ENCODE results near the gene DIP2C.

The DIP2C gene

DNA sequence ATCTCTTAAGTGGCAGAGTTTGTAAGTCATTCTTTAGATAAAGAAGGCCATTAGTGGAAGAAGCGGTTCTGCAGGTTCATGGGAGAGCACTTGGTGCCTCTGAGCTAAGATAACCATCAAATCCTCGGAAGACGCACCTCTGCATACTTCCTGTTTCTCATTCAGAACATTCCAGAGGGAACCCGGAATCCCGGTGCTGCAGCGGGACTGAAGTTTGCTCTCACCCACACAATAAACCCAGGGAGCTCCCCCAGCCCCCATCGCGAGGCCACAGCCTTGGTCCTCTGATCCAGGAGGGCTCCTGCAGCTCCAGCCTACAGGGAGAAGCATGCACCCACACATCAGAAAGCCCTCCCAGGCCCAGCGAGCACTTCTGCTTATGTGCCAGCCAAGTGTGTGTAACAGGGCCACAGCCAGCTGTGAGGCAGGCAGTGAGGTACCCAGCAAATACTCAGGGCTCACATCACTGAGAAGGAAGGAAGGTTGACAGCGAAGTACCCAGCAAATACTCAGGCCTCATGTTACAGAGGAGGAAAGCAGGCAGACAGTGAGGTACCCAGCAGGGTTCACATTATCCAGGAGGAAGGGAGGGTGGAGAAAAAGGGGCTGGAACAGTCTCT is 142.4 kb downstream of the DIP2C start:
- no peaks in the 10 kb centered on the region for H3K9me3 ChIP-seq (ENCODE audit: insufficient read depth, low read depth, low read length)
- no peak overlapping the region for H3K27ac ChIP-seq (ENCODE audit: low read length)
- no peaks in the 10 kb centered on the region for H3K36me3 ChIP-seq (ENCODE audit: insufficient read depth, low read depth, low read length)
- peak overlapping the region; percentile 14; the same call in 1 of the 2 replicates for H3K9ac ChIP-seq (ENCODE audit: low read depth, low read length)
- peak overlapping the region; percentile 21 for H3K4me3 ChIP-seq (ENCODE audit: low read length)
- H3K4me1 ChIP-seq (ENCODE audit: insufficient read depth, low read length), result peaks cover 16% of the 10 kb centered on the region
- no peaks in the 10 kb centered on the region for H3K27me3 ChIP-seq (ENCODE audit: insufficient read depth, low read length)

DNA sequence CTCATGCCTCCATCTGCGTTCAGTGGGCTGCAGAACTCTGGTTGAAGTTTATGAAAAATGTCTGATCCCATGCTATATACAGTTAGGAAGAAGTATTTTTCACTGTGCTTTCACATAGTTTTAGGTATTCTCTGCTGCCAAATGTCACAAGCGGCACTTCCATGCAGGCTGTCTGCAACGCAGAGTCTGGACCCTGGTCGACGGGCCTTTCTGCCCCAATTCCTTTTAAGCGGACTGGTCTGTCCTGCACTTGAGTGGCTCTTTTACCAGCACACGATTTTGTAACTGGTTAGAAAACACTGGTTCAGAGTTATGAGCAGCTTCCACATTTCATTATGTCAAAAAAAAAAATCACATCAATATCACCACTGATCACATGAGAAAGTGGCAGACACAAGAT is 143.0 kb downstream of the DIP2C start:
- Histone ChIP-seq H3K27ac (ENCODE audit: low read length) (no peak overlapping the region), H3K4me3 (ENCODE audit: low read length) (no peak overlapping the region), H3K27me3 (ENCODE audit: insufficient read depth, low read length) (no peaks in the 10 kb centered on the region), H3K9me3 (ENCODE audit: insufficient read depth, low read depth, low read length) (no peaks in the 10 kb centered on the region), H3K36me3 (ENCODE audit: insufficient read depth, low read depth, low read length) (no peaks in the 10 kb centered on the region), H3K4me1 (ENCODE audit: insufficient read depth, low read length) (peaks cover 16% of the 10 kb centered on the region), H3K9ac (ENCODE audit: low read depth, low read length) (no peak overlapping the region)

DNA sequence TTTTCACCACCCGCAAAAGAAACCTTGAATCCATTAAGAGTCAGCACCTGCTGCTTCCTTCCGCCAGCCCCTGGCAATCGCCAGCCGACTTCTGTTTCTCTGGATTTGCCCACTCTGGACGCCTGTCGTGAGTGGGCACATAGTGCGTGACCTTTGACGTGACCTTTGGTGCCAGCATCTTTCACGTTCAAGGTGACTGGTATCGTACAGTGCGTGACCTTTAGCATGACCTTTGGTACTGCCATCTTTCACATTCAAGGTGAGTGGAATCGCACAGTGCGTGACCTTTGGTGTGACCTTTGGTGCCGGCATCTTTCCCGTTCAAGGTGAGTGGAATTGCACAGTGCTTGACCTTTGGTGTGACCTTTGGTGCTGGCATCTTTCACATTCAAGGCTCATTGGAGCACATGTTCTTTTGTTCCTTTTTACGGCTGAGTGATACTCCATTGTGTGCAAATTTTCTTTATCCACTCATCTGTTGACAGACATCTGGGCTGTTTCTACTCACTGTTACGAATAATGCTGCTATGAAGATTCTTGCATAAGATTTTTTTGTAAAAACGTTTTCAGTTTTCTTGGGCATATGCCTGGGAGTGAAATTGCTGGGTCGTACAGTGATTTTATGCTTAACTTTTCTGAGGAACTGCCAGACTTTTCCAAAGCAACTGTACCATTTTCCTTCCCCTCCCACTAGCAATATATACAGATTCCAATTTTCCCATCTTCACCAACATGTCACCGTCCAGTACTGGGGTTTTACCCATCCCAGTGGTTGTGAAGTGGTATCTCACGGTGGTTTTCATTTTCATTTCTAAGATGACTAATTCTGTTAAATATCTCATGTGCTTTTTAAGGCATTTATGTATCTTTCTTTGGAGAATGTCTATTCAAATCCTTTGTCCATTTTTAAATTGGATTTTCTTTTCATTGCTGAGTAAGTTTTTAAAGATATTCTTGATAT is 145.3 kb downstream of the DIP2C start:
- Histone ChIP-seq H3K4me3 (ENCODE audit: low read length) (no peak overlapping the region), H3K9ac (ENCODE audit: low read depth, low read length) (no peak overlapping the region), H3K27ac (ENCODE audit: low read length) (no peak overlapping the region), H3K4me1 (ENCODE audit: insufficient read depth, low read length) (peaks cover 16% of the 10 kb centered on the region), H3K36me3 (ENCODE audit: insufficient read depth, low read depth, low read length) (no peaks in the 10 kb centered on the region), H3K27me3 (ENCODE audit: insufficient read depth, low read length) (no peaks in the 10 kb centered on the region), H3K9me3 (ENCODE audit: insufficient read depth, low read depth, low read length) (no peaks in the 10 kb centered on the region)

DNA sequence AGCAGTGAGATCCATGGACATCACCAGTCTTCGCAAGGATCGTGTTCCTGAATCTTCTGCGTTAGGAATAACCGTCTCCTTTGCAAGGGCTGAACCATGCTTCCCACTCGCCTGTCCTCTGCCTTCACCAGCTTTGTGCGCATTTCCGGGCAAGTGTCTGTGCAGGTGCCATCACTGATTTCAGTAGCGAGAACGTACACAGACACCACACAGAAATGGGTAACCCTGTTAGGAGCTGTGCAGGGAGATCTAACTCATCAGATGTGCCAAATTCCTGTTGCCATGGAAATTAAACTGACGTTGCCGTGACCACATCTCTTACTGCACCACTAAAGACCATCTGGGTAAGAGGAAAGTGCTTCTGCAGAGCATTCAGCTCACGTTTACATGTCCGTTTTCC is 146.3 kb downstream of the DIP2C start:
- no peaks in the 10 kb centered on the region for H3K9me3 ChIP-seq (ENCODE audit: insufficient read depth, low read depth, low read length)
- no peak overlapping the region for H3K27ac ChIP-seq (ENCODE audit: low read length)
- H3K4me1 ChIP-seq (ENCODE audit: insufficient read depth, low read length), result peaks cover 16% of the 10 kb centered on the region
- H3K27me3 ChIP-seq (ENCODE audit: insufficient read depth, low read length), result no peaks in the 10 kb centered on the region
- H3K4me3 ChIP-seq (ENCODE audit: low read length), result no peak overlapping the region
- no peaks in the 10 kb centered on the region for H3K36me3 ChIP-seq (ENCODE audit: insufficient read depth, low read depth, low read length)
- H3K9ac ChIP-seq (ENCODE audit: low read depth, low read length), result no peak overlapping the region

DNA sequence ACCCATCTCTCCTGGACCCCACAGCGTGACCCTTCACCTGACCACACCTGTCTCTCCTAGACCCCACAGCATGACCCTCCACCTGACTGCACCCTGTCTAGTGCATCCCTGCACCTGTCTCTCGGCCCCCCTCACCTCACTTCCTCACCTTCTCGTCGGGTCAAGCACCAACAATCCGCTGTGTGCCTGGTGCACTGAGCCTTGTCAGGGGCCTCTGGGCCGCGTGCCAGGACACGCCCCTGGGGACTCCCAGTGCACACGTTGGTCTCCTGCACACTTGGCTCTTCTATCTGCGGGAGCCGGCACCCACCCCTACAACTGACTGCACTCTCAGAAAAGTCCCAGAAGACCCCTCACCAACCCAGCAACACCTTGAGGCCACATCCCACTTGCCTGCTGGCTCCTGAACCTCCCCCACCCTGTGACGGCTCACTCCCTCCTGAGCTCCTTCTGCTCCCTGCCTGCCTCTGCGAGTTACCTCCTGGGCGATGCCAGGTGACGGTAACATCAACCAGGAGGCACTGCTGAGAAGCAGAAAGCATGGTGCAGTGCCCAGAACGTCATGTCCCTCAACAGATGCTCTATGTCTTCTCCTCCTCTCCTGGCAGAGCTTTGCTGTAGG is 147.6 kb downstream of the DIP2C start:
- Histone ChIP-seq H3K36me3 (ENCODE audit: insufficient read depth, low read depth, low read length) (no peaks in the 10 kb centered on the region), H3K4me1 (ENCODE audit: insufficient read depth, low read length) (peaks cover 6% of the 10 kb centered on the region; the same call in 1 of the 2 replicates), H3K27ac (ENCODE audit: low read length) (no peak overlapping the region), H3K4me3 (ENCODE audit: low read length) (no peak overlapping the region), H3K27me3 (ENCODE audit: insufficient read depth, low read length) (no peaks in the 10 kb centered on the region), H3K9me3 (ENCODE audit: insufficient read depth, low read depth, low read length) (no peaks in the 10 kb centered on the region), H3K9ac (ENCODE audit: low read depth, low read length) (no peak overlapping the region)

DNA sequence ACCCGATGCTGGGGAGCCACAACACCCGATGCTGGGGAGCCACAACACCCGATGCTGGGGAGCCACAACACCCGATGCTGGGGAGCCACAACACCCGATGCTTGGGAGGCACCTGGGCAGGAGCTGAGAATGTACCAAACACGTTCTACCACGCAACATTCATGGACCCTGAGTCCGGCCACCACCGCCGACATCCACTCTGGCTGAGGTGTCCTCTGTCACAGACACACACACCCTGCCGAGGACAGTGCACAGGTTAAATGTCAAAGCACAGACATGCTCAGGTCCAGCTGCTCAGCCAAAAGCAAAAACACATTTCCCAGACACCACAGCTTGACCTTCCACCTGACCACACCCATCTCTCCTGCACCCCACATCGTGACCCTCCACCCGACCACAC is 148.4 kb downstream of the DIP2C start:
- Histone ChIP-seq H3K9me3 (ENCODE audit: insufficient read depth, low read depth, low read length) (no peaks in the 10 kb centered on the region), H3K36me3 (ENCODE audit: insufficient read depth, low read depth, low read length) (no peaks in the 10 kb centered on the region), H3K4me3 (ENCODE audit: low read length) (no peak overlapping the region), H3K27me3 (ENCODE audit: insufficient read depth, low read length) (no peaks in the 10 kb centered on the region), H3K9ac (ENCODE audit: low read depth, low read length) (no peak overlapping the region), H3K4me1 (ENCODE audit: insufficient read depth, low read length) (no peaks in the 10 kb centered on the region), H3K27ac (ENCODE audit: low read length) (no peak overlapping the region)

DNA sequence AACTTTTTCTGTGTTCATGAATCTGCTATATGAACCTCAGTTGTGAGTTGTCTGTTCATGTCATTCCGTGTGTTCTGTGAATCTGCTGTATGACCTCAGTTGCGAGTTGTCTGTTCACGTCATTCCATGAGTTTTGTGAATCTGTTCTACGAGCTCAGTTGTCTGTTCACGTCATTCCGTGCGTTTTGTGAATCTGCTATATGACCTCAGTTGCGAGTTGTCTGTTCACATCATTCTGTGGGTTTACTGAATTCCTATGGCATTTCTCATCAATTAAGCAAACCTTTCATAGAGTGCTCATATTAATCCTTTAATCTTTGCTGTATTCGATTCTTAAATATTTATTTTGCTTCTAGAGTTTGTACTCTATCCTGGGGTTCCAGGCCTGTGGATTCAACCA is 150.6 kb downstream of the DIP2C start:
- H3K4me1 ChIP-seq (ENCODE audit: insufficient read depth, low read length), result no peaks in the 10 kb centered on the region
- no peaks in the 10 kb centered on the region for H3K27me3 ChIP-seq (ENCODE audit: insufficient read depth, low read length)
- H3K27ac ChIP-seq (ENCODE audit: low read length), result no peak overlapping the region
- H3K9me3 ChIP-seq (ENCODE audit: insufficient read depth, low read depth, low read length), result no peaks in the 10 kb centered on the region
- H3K36me3 ChIP-seq (ENCODE audit: insufficient read depth, low read depth, low read length), result no peaks in the 10 kb centered on the region
- no peak overlapping the region for H3K4me3 ChIP-seq (ENCODE audit: low read length)
- no peak overlapping the region for H3K9ac ChIP-seq (ENCODE audit: low read depth, low read length)

DNA sequence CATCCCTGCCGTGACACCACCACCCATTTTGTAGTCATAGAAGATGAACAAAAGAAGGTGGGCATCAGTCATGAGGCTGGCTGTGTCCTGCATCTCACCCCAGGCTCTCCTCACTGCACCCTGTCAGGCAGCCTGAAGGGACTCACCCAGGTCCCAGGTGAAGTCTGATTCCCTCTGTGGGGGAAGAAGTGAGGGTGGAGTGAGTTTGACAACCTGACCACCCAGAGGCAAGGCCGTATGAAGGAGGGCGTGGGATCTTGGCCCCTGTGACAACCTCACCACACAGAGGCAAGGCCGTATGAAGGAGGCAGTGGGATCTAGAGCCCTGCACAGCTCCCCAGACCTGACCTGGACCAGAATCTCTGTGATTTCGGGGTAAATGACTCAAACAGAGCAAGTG is 152.5 kb downstream of the DIP2C start:
- Histone ChIP-seq H3K27ac (ENCODE audit: low read length) (no peak overlapping the region), H3K4me3 (ENCODE audit: low read length) (no peak overlapping the region), H3K27me3 (ENCODE audit: insufficient read depth, low read length) (no peaks in the 10 kb centered on the region), H3K36me3 (ENCODE audit: insufficient read depth, low read depth, low read length) (no peaks in the 10 kb centered on the region), H3K9me3 (ENCODE audit: insufficient read depth, low read depth, low read length) (no peaks in the 10 kb centered on the region), H3K9ac (ENCODE audit: low read depth, low read length) (no peak overlapping the region), H3K4me1 (ENCODE audit: insufficient read depth, low read length) (no peaks in the 10 kb centered on the region)

DNA sequence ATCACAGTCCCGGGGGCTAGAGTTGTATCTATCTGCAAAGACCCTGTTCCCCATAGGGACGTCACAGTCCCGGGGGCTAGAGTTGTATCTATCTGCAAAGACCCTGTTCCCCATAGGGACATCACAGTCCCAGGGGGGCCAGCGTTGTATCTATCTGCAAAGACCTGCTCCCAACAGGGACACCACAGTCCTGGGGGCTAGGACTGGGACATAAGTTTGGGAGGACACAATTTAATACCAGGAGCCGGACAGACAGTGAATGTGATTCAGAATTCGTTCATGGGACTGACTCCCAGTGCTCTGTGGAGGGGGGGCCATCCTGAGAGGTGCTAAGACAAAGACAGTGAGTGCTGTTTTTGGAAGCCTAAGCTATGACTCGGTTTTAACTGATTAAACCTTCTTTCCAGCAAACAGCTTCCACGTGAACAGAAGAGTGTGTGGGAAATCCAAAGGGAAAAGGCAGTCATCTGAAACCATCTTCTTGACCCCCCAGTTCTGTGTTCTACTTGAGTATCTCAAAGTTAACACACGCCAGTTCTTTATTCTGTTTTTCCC is 153.0 kb downstream of the DIP2C start:
- no peaks in the 10 kb centered on the region for H3K27me3 ChIP-seq (ENCODE audit: insufficient read depth, low read length)
- no peaks in the 10 kb centered on the region for H3K36me3 ChIP-seq (ENCODE audit: insufficient read depth, low read depth, low read length)
- no peak overlapping the region for H3K27ac ChIP-seq (ENCODE audit: low read length)
- H3K9ac ChIP-seq (ENCODE audit: low read depth, low read length), result no peak overlapping the region
- no peaks in the 10 kb centered on the region for H3K4me1 ChIP-seq (ENCODE audit: insufficient read depth, low read length)
- H3K4me3 ChIP-seq (ENCODE audit: low read length), result no peak overlapping the region
- no peaks in the 10 kb centered on the region for H3K9me3 ChIP-seq (ENCODE audit: insufficient read depth, low read depth, low read length)

DNA sequence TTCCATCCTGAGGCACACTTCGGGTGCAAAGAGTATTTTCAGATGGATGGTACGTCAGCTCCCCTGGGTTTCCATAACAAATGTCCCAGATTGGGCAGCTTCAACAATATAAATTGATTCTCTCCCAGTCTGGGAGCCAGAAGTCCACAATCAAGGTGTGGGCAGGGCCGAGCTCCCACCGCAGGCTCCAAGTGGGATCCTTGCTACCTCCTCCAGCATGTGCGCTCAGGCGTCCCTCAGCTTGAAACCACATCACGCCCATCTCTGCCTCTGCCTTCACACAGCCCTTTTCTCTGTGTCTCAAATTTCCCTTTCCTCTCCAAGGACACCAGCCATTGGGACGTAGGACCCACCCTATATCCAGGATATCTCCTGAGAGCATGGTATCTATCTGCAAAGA is 153.5 kb downstream of the DIP2C start:
- no peak overlapping the region for H3K27ac ChIP-seq (ENCODE audit: low read length)
- no peak overlapping the region for H3K9ac ChIP-seq (ENCODE audit: low read depth, low read length)
- H3K9me3 ChIP-seq (ENCODE audit: insufficient read depth, low read depth, low read length), result no peaks in the 10 kb centered on the region
- H3K4me3 ChIP-seq (ENCODE audit: low read length), result no peak overlapping the region
- H3K27me3 ChIP-seq (ENCODE audit: insufficient read depth, low read length), result no peaks in the 10 kb centered on the region
- H3K4me1 ChIP-seq (ENCODE audit: insufficient read depth, low read length), result no peaks in the 10 kb centered on the region
- no peaks in the 10 kb centered on the region for H3K36me3 ChIP-seq (ENCODE audit: insufficient read depth, low read depth, low read length)

DNA sequence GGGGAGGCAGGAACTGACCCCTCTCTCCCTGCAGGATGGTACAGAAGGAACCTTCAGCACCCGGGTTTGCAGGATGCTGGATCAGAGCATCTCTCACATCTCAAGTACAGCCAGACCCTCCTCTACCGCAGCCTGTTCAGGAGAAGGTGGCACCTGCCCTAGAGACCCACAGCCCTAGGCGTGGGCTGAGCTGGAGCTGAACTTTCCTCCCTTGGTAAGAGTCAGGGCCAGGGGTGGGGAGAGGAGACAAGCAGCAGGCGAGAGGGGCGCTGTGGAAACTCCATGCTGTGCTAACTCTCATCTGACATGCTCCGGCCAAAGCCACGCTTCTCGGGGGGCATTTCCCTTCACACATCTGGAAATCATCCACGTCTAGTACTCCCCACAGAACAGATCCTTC is 154.4 kb downstream of the DIP2C start:
- Histone ChIP-seq H3K4me3 (ENCODE audit: low read length) (no peak overlapping the region), H3K27me3 (ENCODE audit: insufficient read depth, low read length) (no peaks in the 10 kb centered on the region), H3K9ac (ENCODE audit: low read depth, low read length) (no peak overlapping the region), H3K36me3 (ENCODE audit: insufficient read depth, low read depth, low read length) (no peaks in the 10 kb centered on the region), H3K9me3 (ENCODE audit: insufficient read depth, low read depth, low read length) (no peaks in the 10 kb centered on the region), H3K27ac (ENCODE audit: low read length) (no peak overlapping the region), H3K4me1 (ENCODE audit: insufficient read depth, low read length) (no peaks in the 10 kb centered on the region)

Data from iPS-20b (cell line).